Stimulated activated CD8-positive, alpha-beta memory T cell treated with anti-CD3 and anti-CD28 coated beads, Interleukin-15, amount 100 ng/mL, for 24 hours (primary cell): ENCODE data around the gene PITPNC1.
"Not testable (repeated sequence)": the region's sequence is repeated elsewhere in the genome, so short reads cannot be mapped to it uniquely, and the experiment has no call there.

Experiments
- DNase-seq: peaks from one replicate; pipeline ENCODE4 v3.0.0-alpha.2; 2020; ENCODE audit warnings: low read depth

The PITPNC1 gene

DNA sequence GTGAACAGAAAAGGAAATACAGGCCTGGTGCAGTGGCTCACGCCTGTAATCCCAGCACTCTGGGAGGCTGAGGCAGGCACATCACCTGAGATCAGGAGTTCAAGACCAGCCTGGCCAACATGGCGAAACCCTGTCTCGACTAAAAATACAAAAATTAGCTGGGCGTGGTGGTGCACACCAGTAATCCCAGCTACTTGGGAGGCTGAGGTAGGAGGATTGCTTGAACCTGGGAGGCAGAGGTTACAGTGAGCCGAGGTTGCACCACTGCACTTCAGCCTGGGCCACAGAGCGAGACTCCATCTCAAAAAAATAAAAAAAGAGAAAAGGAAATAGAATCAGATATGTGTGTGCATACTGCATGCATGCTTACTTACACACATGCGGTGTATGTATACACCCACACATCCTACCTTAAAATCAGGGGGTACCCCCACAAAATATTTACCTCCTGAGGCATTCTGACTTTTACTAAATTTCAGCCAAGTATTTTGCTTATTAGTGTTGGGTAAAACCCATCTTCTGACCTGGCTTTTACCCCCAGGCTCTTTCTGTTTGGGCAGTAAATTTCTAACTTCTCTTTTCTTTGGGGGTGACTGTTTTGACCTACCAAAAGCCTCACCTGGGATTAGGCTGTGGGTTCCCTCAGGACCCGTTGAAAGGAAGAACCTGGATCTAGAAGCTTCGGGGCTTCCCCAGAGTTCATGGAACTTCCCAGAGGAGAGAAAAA is 201.8 kb downstream of the PITPNC1 start:
- not testable (repeated sequence) for DNase-seq

DNA sequence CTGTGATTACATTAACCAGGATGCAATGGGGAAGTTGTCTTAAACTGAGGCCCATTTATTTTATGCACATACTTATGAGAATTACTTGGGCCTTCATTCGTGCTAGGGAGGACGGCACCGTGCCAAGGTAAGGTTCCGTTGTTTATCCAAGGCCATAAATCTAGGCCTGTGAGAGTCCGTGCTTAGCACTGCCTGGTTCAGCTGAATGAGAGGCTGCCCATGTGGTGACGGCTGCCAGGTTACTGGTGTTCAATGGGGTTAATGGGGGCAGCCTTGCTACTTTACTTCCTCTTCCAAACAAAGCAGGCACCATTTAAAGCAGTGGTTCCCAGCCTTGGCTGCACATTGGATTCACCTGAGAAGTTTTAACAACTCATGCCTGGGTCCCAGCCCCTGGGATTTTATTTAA is 205.6 kb downstream of the PITPNC1 start:
- DNase-seq: no peak

DNA sequence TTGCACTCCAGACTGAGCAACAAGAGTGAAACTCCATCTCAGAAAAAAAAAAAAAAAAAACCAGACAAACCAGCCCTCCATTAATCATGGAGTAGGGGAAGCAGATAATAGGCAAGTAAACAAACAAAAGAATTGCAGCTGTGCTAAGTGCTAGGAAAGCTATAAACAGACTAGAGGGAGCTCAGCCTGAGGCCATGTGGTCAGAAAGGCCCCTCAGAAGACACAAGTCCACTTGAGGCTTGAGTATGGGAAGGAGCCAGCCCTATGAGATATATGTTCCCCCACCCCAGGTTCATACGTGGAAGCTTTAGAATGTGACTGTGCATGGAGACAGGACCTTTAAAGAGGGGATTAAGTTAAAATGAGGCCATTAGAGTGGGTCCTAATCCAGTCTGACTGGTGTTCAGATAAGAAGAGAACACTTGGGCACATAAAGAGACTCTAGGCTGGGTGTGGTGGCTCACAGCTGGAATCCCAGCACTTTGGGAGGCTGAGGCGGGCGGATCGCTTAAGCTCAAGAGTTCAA is 208.1 kb downstream of the PITPNC1 start:
- no peak for DNase-seq

DNA sequence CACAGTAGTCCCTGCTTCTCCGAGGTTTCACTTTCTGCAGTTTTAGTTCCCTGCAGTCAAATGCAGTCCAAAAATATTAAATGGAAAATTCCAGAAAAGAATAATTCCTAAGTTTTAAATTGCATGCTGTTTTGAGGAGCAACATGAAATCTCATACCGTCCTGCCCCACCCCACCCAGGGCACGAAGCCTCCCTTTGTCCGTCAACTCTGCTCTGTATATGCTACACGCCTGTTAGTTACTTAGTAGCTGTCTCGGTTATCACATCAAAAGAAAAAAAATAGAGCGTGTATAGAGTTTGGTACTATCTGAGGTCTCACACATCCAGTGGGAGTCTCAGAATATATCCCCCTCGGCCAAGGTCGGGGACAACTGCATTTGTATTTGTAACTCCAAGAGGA is 211.2 kb downstream of the PITPNC1 start:
- no peak for DNase-seq

DNA sequence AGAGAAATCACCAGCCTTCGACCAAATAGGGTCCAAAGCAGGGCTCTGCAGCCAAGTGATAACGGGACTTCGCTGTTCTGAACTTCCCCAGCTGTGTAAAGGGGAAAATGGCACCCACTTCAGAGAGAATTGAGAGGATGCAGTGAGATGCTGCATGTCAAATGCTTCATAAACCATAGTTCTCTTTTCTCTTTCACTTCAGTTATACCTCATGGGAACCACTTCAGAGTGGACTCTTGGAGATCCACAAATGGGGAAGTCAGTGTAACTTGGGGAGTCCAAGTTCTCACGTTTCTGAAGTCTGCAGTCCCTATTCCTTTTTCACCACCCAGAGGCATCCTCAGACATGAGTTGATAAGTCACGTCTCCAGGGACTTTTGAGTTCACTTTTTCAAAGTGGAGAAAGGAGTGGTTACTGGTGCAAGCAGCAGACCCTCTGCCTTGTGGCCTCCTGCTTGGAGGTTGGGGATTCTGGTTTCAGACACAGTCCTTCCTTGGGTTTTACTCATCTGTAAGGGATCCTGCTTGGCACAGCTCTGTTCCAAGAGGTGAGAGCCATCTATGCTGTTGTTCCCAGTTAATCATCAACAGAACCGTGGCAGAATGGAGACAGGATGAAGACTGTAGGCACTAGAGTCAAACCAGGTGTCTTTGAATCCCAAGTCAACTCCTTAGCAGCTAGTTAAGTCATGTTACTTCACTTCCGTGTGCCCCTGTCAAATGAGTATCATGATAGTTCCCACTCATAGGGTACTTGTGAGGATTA is 217.2 kb downstream of the PITPNC1 start:
- no peak for DNase-seq

GRCh38 chr17:67600408-67600807 is 223.3 kb downstream of the PITPNC1 start:
- DNase-seq: no peak

DNA sequence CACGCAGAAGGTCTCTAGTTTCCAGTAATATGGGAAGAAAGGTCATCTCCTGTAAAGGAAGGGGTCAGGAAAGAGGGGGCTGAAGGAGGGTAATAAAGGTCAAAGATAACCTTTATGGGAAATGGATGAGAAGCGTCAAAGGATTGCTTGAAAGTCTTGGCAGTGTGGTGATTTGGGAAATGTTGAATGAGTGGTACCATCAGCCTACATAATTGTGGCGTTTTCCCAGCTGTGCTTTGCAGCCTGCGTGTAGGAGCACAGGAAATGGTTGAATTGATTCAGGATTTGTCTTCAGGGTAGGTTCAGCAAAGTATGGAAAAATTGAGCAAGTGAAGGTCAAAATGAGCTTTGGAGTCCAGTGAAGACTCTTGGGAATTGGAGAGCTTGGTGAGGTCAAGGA is 224.8 kb downstream of the PITPNC1 start:
- no peak for DNase-seq

DNA sequence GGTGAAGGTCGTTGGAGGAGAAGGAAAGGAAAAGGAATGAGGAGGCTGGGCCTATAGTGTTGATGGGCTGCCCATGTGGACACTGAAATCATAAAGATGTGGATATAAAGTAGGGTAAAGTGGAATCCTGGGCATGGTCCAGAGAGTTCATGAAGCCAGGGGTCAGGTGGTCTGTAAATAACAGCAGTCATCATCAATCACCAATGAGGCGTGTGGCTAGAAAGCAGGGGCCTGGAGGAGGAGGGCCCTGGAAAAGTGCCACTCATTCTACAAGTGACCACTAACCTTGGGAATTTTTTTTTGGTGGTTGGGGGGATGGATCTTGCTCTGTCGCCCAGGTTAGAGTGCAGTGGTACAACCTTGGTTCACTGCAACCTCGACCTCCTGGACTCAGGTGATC is 225.4 kb downstream of the PITPNC1 start:
- no peak for DNase-seq

- no peak for DNase-seq
Measured at GRCh38 chr17:67602974-67603373, 225.9 kb downstream of the PITPNC1 start.

DNA sequence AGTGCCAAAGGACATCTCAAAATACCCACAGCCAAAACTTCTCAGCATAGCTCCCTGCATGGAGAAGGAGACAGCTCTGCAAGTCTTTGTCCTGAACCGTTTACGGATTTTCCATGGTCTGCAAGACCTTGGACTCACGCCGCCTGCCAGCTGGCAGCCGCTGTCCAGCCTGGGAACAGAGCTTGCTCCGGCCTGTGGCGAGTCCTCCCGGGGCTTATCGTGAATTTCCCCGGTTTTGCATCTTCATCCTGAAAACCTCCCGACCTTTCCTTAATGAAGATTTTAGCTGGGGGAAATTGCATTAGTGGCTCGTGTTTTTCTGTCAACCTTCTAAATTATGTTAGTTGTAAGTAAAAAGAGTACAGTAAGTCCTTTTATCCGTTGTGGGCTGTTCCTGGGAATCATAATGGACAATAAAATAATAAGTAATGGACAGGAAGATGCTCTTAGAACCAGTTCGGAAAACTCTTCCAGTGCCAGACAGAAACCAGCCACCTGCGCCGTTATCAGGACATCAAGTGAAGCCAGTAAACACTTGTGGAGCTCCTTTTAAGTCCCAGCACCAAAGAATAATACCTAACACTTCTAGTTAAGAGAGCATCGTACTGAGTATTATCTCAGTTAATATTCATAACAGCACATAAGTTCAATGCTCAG is 228.3 kb downstream of the PITPNC1 start:
- no peak for DNase-seq

DNA sequence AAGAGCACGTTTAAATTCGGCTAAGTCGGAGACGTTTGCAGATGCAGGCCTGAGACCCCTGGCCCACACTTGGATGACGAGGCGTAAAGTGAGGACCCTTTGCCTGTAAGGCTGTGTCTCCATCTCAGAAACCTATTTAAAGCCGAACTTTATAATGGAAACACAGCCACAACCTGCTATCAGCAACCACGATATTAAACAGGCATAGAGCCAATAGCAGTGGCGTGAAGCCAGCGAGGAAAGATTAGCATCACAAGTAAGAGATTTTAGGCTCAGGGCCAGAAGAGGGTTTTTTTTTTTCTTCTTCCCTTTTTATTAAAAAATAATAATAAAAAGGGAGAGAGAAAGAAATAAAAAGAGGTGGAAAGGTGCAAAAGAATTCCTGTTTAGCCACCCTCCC is 229.4 kb downstream of the PITPNC1 start:
- no peak for DNase-seq

DNA sequence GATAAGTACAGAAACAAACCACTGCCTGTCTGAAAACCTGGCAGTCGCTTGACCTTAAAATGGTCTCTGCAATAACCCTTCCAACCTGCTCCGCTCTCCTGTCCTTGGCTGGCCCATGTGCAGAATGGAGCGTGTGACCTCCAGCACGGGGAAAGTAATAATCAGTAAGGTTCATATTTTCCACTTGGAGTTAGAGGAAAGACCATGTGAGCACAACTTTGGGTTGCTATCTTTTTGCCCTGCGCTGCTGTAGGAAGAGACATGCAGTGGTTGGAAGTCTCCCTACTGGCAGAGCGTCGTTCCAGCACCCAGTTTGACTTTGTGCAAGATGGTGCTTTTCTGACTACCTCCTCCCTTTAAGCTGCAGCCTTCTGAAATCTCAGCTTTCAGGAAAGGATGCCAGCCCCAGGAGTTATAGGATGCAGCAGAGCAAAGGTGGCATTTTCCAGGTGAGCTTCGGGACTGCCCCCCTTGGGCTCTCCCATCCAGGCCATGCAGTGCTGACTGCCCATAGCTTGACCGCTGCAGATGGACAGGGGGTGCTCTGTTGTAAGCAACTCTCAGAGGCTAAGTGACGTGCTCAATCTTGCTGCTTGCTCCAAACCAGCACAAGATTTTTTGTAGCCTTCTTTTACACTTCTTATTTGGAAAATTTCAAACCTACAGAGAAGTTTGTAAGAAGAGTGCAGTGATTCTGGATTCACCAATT is 230.0 kb downstream of the PITPNC1 start:
- DNase-seq: no peak

DNA sequence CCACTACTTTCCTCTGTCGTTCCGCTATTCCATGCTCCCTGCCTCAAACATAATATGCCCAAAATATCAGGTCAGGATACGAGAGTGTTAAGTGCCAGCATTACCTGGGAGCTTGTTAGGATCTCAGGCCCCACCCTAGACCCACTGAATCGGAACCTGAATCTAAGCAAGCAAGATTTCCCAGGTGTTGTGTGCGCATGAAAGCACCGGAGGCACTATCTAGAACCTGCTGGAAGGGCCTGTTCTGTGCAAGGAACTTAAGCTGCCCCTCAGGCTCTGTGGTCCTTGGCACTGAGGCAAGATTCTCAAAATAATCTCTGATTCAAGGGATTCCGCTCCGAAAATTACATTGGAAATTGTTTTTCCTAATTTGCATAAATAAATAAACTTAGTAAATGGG is 233.0 kb downstream of the PITPNC1 start:
- no peak for DNase-seq

- no peak for DNase-seq
Measured at GRCh38 chr17:67613961-67614360, 236.9 kb downstream of the PITPNC1 start.

DNA sequence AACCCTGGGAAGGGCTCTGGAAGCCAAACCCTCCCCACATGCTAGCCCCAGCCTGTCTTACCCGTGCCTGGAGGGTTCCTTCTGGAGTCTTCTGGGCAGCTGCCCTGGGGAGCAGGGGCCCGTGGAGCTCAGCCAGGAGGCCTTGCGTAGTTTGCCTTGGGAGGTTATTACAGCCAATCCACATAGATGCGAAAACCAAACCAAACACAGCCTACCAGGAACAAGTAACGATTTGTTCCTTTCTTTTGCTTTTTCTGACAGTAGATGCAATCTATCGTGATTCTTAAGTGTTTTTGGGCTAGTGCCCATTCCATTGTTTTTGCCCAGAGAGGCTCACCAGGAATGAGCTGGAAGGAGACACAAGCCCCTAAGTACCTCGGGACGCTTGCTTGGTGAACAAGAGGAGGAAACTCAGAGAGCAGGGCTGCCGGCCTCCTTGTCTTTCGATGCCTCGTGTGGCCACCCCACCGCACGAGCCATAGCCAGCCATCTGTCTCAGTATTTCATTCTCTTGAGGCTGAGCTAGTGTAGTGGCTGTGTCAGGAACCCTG is 238.0 kb downstream of the PITPNC1 start:
- no peak for DNase-seq

DNA sequence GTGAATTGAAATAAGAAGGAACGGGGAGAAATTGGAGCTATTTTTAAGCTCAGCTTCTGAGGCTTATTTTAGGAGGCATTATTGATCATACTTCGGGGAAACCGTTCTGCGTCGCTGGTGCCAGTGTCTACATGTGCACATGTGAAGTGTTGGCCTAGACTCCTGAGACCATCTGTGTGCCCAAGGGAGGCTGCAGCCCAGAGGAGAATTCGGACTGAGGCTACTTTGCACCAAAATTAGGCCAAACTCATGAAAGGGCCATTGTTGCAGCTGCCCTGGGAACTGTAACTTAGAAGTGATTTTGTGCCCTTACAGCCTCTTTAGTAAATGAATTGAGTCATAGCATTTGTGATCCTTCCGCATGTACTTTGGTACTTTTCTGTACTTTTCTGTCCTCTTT is 238.7 kb downstream of the PITPNC1 start:
- no peak for DNase-seq

- no peak for DNase-seq
Measured at GRCh38 chr17:67617304-67617899, 240.3 kb downstream of the PITPNC1 start.

DNA sequence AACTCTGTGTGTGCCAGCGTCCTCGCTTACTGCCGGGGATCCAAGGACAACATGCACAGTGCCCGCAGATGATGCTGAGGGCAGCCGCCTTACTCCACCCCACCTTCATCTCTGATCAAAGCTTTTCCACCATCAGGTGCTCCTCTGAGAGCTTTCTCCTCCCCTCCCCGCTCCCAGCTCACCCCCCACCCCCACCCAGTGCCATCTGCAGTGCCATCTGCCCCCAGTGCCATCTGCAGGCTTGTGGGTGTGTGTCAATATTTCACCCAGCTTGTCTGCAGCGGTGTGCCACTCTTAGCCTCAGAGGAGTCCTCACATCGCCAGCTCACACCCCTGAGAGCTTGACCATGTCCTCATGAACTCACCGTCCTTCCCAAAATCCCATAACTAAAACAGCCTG is 242.5 kb downstream of the PITPNC1 start:
- no peak for DNase-seq

DNA sequence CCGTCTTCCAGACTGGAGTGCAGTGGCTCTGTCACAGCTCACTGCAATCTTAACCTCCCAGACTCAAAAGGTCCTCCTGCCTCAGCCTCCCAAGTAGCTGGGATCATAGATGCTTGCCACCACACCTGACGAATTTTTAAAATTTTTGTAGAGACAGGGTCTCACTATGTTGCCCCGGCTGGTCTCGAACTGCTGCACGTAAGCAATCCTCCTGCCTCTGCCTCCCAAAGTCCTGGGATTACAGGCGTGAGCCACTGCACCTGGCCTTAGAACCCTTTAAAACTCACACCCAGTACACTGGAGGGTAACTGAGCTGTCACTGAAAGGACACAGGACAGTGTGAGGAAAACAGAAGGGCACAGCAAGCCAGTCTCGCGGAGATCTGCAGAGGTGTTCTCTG is 243.0 kb downstream of the PITPNC1 start:
- DNase-seq: no peak

- DNase-seq: no peak
Measured at GRCh38 chr17:67620636-67621035, 243.6 kb downstream of the PITPNC1 start.

GRCh38 chr17:67623767-67624166 is 246.7 kb downstream of the PITPNC1 start:
- no peak for DNase-seq
